Measurements from ENCODE around the gene C4orf50.

DNA sequence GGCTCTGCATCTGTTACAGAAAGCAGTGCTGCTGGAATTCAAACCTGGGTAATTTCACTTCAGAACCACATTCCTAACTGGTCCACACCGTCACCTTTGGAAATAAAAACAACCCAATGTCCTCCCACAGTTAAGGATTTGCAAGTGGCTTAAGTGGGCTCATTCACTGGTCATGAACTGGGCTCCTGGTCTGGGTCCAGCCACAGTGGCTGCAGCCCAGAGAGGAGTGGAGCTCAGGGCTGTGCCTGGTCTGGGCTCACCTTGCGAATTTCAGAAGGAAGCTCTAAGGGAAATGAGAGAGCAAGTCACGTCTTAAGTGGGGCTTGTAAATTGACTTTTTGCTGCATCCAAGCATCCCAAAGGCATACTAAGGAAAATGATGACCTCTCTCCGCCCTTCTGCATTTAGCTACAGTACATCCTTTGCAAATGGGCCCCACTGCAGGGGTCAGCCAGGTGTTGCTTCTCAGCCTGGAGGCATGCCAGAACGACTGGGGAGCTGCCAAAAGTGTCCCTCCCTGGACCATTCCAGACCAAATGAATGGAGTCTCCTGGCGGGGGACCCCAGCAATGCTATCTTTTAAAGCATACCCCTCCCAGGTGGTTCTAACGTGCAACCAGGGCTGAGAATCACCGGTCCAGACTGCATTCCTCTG lies 99.8 kb downstream of the C4orf50 start:
- TF ChIP-seq, protein P1, sequence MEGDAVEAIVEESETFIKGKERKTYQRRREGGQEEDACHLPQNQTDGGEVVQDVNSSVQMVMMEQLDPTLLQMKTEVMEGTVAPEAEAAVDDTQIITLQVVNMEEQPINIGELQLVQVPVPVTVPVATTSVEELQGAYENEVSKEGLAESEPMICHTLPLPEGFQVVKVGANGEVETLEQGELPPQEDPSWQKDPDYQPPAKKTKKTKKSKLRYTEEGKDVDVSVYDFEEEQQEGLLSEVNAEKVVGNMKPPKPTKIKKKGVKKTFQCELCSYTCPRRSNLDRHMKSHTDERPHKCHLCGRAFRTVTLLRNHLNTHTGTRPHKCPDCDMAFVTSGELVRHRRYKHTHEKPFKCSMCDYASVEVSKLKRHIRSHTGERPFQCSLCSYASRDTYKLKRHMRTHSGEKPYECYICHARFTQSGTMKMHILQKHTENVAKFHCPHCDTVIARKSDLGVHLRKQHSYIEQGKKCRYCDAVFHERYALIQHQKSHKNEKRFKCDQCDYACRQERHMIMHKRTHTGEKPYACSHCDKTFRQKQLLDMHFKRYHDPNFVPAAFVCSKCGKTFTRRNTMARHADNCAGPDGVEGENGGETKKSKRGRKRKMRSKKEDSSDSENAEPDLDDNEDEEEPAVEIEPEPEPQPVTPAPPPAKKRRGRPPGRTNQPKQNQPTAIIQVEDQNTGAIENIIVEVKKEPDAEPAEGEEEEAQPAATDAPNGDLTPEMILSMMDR (IDR thresholded peaks at IDR 0.05), result no peak
- TF ChIP-seq POLR2A (IDR thresholded peaks at IDR 0.05), result no peak
- no peak for TF ChIP-seq POLR2AphosphoS5 (IDR thresholded peaks at IDR 0.05)

Data from sigmoid colon (tissue), 4 donors.